ENCODE measurements around the gene SLC16A3.

The SLC16A3 gene

GRCh38 chr17:82184761-82185160, 44.1 kb upstream of the SLC16A3 start:
- Histone ChIP-seq H3K27me3 (ENCODE audit: low read depth, low read length) (no peaks in the 10 kb centered on the region), H3K4me2 (ENCODE audit: low read length) (no peak overlapping the region), H3K9ac (ENCODE audit: low read length) (no peak overlapping the region), H3K36me3 (replicated peaks; ENCODE audit: low read depth, low read length) (no peaks in the 10 kb centered on the region), H3K4me3 (ENCODE audit: low read length) (no peak overlapping the region), H3K79me2 (ENCODE audit: low read length) (no peaks in the 10 kb centered on the region), H3K27ac (ENCODE audit: low read length) (no peak overlapping the region), H4K20me1 (ENCODE audit: insufficient read depth, low read length) (no peaks in the 10 kb centered on the region), H3K9me3 (ENCODE audit: insufficient read depth, low read length) (no peaks in the 10 kb centered on the region), H2AFZ (ENCODE audit: low read depth, low read length) (no peak overlapping the region), H3K4me1 (ENCODE audit: low read length) (peaks cover 7% of the 10 kb centered on the region)
- TF ChIP-seq CTCF (IDR thresholded peaks at IDR 0.05; ENCODE audit: low read depth, low read length) (no peak), EZH2phosphoT487 (IDR thresholded peaks at IDR 0.05; ENCODE audit: low read depth) (no peak)

DNA sequence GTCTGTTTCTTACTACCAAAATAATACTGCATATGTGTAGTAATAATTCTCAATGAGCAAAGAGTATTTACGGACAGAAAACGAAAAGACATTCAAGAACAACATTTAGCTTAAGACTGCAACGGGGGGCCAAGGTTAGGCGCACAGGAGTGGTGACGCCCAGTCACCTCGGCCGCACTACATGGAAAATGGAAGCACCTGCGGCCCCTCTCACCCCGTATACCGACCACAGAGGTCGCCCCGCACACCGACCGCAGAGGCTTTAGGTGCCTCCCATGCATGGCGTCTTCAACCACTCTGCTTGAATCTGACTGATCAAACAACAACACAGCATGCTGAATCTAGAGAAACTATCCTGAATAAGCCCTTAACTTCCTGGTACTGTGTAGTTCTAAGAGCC, 42.6 kb upstream of the SLC16A3 start:
- H3K4me3 ChIP-seq (ENCODE audit: low read length): no peak overlapping the region
- no peak overlapping the region for H3K27ac ChIP-seq (ENCODE audit: low read length)
- H3K27me3 ChIP-seq (ENCODE audit: low read depth, low read length): no peaks in the 10 kb centered on the region
- H3K4me2 ChIP-seq (ENCODE audit: low read length): no peak overlapping the region
- H2AFZ ChIP-seq (ENCODE audit: low read depth, low read length): no peak overlapping the region
- no peak overlapping the region for H3K9ac ChIP-seq (ENCODE audit: low read length)
- TF ChIP-seq EZH2phosphoT487 (IDR thresholded peaks at IDR 0.05; ENCODE audit: low read depth) (no peak), CTCF (IDR thresholded peaks at IDR 0.05; ENCODE audit: low read depth, low read length) (no peak)
- no peaks in the 10 kb centered on the region for H4K20me1 ChIP-seq (ENCODE audit: insufficient read depth, low read length)
- H3K4me1 ChIP-seq (ENCODE audit: low read length): peaks cover 7% of the 10 kb centered on the region
- no peaks in the 10 kb centered on the region for H3K36me3 ChIP-seq (replicated peaks; ENCODE audit: low read depth, low read length)
- no peaks in the 10 kb centered on the region for H3K9me3 ChIP-seq (ENCODE audit: insufficient read depth, low read length)
- H3K79me2 ChIP-seq (ENCODE audit: low read length): no peaks in the 10 kb centered on the region

- no peak overlapping the region for H3K9ac ChIP-seq (ENCODE audit: low read length)
Observed at GRCh38 chr17:82187500-82187899, 41.3 kb upstream of the SLC16A3 start.

More at GRCh38 chr17:82187500-82187899, 41.3 kb upstream of the SLC16A3 start:
- H3K36me3 ChIP-seq (replicated peaks; ENCODE audit: low read depth, low read length): no peaks in the 10 kb centered on the region
- no peak overlapping the region for H3K4me3 ChIP-seq (ENCODE audit: low read length)
- no peaks in the 10 kb centered on the region for H3K27me3 ChIP-seq (ENCODE audit: low read depth, low read length)
- no peaks in the 10 kb centered on the region for H3K9me3 ChIP-seq (ENCODE audit: insufficient read depth, low read length)
- no peak overlapping the region for H3K4me2 ChIP-seq (ENCODE audit: low read length)
- no peak overlapping the region for H3K27ac ChIP-seq (ENCODE audit: low read length)
- TF ChIP-seq EZH2phosphoT487 (IDR thresholded peaks at IDR 0.05; ENCODE audit: low read depth): no peak
- no peak for TF ChIP-seq CTCF (IDR thresholded peaks at IDR 0.05; ENCODE audit: low read depth, low read length)
- peaks cover 7% of the 10 kb centered on the region for H3K4me1 ChIP-seq (ENCODE audit: low read length)
- H3K79me2 ChIP-seq (ENCODE audit: low read length): no peaks in the 10 kb centered on the region
- H2AFZ ChIP-seq (ENCODE audit: low read depth, low read length): no peak overlapping the region
- no peaks in the 10 kb centered on the region for H4K20me1 ChIP-seq (ENCODE audit: insufficient read depth, low read length)

Data from OCI-LY3 (cell line).